Prostate gland (tissue), 2 donors: ENCODE results near the gene LPP.

Source experiments
- CTCF ChIP-seq, 4 experiments: fragments of 200-600 bp in 2 of 4; fragments of 450-650 bp in 2 of 4; sonication (generic) in 2 of 4; IDR thresholded peaks; 1 replicate in 3 of 4; 2 replicates in 1 of 4; pipeline ENCODE4 v1.5.1; 2016 to 2019; ENCODE audit warnings: antibody characterized with exemption in 4 of 4, mild to moderate bottlenecking in 2 of 4, moderate library complexity in 2 of 4
- POLR2AphosphoS5 ChIP-seq: sonication (generic); formaldehyde crosslinking; IDR thresholded peaks from one replicate; pipeline ENCODE4 v1.6.1; 2017; ENCODE audit warnings: antibody characterized with exemption

DNA sequence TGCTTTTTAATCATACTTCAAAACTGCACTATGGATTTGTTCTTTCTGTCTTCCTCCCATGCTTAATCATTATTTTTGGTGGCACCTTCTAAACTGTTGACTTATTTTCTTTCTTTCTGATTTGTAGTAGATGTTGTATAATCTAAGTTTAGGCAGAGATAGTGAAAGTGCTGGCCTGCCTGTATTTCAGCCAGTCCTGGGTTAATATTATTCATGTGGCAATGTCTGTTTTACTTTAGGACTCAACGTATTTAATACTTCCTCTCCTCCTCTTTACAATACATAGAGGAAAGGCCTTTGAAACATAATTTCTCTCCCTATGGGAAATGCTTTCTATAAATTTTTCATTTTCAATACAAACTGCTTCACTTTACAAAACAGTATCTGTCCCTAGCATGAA lies 690.1 kb downstream of the LPP start:
- no peak for TF ChIP-seq CTCF (IDR thresholded peaks at IDR 0.05)
- no peak for TF ChIP-seq POLR2AphosphoS5
